ENCODE data around the gene SYF2. TPM values are rescaled to one million over a fixed set of nuclear protein-coding genes. Genes with fewer than 3 reads are reported as not detected.
A peak's percentile ranks its signal among the peaks of the same experiment; 100 is the strongest.
"Not testable (repeated sequence)": the region's sequence is repeated elsewhere in the genome, so short reads cannot be mapped to it uniquely, and the experiment has no call there.

SYF2 gene
- polyA plus RNA-seq, 1 donor, result 56.5 TPM

DNA sequence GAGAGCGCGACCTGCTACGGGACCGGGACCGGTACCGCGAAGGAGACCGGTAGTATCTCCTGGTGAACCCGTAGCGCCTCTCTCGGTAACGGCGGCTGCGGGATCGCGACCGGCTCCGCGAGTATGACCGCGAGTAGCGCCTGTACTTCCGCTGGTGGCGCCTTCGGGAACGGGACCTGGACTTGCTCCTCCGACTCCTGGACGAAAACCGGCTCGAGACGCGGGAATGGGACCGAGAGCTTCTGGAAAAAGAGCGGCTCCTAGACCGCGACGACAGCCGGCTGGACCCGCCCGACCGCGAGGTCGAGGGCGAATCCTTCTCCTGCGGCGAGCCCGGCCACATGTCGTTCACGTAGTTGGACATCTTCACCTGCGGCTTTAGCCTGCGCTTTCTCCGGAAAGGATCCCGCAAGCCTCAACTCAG, 14.3 kb upstream of the SYF2 start:
- no peak for DNase-seq (ENCODE audit: low read depth)

DNA sequence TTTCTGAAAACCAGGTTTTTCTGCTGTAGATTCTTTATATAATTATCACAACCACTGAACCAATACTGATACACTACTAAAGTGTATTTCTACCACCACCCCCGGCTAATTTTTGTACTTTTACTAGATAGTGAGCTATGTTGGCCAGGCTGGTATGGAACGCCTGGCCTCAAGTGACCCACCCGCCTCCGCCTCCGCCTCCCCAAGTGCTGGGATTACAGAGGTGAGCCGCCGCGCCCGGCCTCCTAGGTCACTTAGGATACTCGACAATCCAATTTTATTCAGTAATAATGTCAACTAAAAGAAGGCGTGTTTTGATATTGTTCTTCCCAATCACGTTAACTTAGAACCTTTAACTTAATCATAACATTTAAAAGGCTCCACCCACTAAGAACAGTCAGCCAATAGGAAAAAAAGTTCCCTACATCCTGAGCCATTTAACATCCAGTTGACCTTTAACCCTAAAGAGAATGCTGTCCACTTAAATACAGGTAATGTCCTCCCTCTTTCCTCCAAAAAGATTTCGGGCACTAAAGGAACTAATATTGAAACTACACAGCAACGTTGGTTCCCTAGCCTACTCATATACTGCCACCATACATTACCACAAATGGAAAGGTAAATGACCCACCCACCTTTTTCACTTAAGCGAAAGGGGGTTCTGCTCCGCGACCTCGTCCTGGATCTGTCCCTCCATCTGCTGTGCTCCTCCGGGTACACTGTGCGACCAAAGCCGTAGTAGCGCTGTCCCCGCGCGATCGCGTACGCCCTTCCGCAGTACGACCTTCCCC, 13.7 kb upstream of the SYF2 start:
- no peak for DNase-seq (ENCODE audit: low read depth)

DNA sequence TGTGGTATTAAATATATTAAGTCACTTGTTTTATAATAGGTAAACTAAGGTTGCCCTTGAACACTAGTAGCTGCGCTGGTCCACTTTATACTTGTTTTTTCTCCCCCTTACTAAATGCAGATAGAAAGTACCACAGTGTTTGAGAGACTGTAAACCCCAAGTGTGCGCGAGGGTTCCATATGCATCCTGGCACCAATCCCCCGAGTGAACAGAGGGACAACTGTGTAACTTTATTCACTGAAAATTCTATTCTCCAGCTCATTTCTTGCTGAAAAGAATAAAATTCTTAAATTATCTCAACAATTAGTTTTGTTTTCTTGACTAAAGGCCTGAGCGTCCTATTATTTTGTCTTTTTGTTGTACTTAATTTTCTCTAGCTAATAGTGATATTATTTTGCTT, 13.1 kb upstream of the SYF2 start:
- DNase-seq (ENCODE audit: low read depth), result no peak

DNA sequence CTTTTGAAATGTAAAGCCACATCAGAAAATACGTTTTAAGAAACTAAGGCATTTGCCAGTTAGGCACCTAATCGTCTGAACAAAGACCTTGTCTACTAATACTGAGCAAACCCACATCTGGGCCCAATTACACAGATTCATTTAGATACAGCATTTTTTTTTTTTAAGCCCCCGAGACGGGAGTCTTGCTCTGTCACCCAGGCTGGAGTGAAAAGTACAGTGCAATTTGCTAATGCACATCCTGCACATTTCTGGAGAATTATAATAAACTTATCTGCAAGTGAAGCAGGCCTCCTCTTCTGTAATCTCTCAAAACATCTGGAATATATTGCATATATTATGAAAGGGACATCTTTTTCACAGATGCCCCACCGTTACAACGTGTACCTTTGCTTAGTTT, 11.6 kb upstream of the SYF2 start:
- no peak for DNase-seq (ENCODE audit: low read depth)

DNA sequence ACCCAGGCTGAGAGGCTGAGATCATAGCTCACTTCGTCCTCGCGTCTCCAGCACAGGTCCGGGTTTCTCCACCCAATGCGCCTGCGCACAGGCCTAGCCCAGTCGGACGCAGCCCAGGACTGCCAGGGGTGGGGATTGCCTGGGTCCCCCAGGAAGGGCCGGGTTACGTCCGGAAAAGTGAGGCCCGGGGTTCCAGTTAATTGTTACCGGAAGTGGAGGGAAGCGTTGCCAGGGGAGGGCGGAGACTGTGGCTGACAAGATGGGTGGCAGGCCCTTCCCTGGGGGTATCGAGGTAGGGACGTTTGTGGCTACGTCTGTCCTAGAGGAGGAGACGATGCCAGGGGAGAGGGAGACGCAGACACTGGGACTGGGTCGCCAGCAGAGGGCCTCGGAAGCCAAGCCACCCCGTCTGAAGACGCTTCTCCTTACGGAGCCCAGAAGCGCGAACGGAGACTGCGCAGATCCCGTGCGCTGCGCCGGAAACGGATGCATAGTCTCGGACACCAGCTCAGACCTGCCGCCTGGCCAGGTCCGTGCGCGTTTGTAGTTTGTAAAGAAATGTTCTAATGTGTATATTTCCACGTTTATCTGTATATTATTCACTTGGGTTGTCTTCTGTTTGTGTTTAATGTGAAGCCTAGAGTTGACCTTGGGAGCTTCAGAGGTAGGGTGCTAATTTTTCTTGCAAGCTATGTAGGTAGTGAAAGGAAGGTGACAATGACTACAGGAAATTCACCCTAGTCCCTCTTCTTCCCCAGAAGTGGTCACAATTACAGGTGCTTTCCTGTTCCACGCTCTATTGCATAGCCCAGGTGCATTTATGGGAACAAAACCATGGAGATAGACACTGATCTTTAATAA, 7.6 kb upstream of the SYF2 start:
- DNase-seq (ENCODE audit: low read depth), result peak; percentile 83

DNA sequence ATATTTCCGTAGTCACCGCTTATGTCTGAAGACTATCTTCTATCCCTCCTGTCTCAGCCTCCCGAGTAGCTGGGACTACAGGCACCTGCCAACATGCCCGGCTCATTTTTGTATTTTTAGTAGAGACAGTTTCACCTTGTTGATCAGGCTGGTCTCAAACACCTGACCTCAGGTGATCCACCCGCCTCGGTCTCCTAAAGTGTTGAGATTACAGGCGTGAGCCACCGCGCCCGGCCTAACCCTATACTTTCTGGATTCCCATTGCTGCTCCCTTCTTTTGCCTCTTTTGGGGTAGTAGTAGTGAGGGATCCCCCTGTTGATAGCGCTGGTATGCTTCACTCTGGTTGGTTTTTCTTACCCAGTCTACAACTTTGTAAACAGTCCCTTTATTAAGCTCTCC, 5.7 kb upstream of the SYF2 start:
- no peak for DNase-seq (ENCODE audit: low read depth)

DNA sequence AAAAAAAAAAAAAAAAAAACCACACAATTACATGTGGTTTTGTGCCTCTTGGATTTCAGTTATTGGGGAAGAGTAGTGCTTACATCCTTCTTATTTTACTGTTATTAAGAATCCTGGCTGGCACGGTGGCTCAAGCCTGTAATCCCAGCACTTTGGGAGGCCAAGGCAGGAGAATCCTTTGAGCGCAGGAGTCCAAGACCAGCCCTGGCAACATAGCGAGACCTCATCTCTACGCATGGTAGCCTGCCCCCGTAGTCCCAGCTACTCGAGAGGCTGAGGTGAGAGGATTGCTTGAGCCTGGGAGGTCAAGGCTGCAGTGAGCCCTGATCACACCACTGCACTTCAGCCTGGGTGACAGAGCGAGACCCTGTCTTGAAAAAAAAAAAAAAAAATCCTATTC, 4.0 kb upstream of the SYF2 start:
- DNase-seq (ENCODE audit: low read depth), result not testable (repeated sequence)

DNA sequence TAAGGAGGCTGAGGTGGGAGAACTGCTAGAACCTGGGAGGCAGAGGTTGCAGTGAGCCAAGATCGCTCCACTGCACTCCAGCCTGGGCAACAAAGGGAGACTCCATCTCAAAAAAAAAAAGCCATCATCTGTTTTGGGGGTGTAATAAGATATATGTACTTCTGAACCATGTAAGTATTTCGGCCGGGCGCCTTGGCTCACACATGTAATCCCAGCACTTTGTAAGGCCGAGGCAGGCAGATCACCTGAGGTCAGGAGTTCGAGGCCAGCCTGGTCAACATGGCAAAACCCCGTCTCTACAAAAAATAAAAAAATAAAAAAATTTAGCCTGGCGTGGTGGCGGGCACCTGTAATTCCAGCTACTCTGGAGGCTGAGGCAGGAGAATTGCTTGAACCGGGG, 3.1 kb upstream of the SYF2 start:
- not testable (repeated sequence) for DNase-seq (ENCODE audit: low read depth)

DNA sequence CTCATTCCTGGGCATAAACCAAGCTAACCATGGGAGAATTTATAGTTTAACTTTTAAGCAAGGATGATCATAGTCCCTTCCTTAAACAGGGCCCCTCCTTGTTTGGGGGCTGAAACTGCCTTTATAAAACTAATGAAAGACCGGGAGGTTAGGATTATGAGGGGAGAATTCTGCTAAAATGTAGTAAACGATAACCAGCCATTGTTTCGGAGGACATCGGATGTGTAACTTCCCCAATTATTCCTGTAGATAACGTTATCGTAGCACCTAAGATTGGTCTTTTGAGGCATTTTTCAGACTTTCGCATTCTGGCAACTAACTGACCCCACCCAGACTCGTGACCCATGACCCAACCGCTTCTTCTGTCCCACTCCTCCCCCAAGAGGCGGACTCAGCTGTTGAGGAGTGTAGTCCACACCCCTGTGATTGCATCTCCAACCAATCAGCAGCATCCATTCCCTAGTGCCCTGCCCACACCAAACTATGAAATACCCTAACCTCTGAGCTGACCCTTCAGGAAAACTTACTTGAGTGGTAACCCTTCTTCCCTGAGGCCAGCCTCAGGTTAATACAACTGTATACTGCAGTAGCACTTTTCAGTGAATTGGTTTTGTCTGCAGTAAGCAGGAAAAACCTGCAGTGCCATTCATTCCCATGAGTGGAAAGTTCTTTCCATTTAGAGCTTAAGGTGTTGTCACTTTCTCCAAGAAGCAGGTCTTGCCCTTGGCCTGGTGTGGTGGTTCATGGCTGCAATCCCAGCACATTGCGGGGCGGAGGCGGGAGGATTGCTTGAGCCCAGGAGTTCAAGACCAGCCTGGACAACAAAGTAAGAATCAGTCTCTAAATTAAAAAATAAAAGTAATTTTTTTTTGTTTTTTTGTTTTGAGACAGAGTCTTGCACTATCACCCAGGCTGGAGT, 823 bp upstream of the SYF2 start:
- peak; percentile 63 for DNase-seq (ENCODE audit: low read depth)

DNA sequence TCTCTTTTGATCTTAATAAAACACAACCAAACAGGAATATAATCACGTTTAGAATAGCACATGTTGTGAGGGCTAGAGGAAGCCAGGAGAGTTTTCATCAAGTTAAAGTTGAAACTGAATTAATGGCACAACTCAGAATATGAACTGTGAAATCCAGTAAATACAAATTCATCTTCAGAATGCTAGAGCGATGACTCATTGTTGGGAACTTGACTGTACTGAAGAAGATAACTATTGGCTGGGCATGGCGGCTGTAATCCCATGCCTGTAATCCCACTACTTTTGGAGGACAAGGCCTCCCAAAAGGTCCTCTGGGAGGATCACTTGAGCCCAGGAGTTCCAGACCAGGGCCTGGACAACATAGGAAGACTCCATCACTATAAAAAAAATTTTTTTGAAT, 8.8 kb downstream of the SYF2 start:
- DNase-seq (ENCODE audit: low read depth), result no peak

DNA sequence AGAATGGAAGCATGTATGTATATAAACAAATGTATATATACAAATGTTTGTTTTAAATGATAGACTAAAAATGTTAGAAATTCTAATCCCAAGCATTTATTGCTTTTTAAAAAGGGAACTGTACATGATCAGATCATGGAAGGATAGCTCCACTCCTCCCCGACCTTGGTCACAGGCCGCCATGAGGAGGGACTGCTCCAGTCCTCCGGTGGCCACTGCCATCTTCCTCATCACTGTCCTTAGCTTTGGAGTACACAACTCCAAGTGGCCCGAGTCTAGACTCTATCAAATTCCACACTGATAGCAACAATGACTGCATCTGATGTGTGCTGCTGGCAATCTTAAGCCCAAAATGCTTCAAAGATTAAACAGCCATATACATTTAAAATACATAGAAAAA, 9.7 kb downstream of the SYF2 start:
- DNase-seq (ENCODE audit: low read depth), result no peak

DNA sequence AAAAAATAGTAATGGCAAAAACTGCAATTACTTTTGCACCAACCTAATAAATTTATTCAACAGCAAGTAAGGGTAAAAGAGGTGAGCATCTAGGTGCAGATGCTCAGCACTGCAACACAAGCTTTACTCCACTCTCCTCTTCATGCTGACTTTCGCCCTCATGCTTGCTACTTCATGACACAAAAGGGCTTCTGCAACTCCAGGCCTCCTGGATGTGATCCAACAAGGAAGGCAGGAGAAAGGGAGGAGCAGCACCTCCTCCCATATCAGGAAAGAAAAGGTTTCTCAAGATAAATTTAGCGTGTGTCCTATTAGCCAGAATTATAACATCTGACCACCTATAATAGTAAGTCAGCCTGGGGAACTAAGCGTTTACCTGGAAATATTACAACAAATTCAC, 11.6 kb downstream of the SYF2 start:
- DNase-seq (ENCODE audit: low read depth), result no peak

DNA sequence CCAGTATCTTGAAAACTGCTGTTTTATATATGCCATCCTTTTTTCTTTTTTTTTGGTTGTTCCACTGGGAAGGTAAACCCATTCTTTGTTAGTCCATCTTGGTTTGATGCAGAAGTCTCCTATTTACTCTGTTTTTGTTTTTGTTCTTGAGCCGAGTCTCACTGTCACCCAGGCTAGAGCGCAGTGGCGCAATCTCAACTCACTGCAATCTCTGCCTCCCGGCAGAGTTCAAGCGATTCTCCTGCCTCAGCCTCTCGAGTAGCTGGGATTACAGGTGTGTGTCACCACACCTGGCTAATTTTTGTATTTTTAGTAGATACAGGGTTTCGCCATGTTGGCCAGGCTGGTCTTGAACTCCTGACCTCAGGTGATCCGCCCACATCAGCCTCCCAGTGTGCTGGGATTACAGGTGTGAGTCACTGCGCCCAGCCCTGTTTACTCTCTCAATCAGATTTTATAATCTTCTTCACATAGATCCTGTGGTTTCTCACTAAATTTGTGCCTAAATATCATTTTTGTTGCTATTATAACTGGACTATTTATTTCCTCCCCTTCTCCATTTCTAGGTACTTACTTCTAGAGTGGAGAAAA, 12.5 kb downstream of the SYF2 start:
- DNase-seq (ENCODE audit: low read depth), result no peak

DNA sequence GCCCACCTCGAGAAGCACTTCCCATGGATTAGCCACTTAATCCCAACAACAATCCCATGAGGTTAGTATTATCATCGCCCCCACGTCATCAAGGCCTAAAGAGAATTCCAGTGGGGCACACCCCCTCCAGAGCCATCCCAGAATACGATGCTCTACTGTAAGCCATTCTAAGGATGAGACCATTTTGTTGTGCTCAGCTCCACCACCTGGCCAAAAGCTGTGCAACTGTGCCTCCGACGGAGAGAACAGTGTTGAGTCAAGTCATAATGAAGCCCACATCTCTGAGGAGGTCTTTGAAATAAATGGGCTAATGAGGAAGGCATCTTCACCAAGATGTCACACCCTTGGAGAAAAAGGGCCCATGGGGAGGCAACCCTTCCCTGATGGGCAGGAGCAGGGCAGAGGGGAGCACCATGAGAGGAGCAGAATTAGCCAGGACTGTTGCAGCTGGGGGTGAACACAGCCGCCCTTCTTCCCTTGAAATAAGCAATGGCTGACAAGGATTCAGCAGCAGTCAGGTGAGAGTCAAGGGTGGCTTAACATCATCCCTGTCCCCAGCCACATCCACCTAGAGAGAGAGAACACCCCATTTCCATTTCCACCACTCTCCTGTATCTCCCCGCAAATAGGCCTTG, 14.6 kb downstream of the SYF2 start:
- DNase-seq (ENCODE audit: low read depth), result no peak

DNA sequence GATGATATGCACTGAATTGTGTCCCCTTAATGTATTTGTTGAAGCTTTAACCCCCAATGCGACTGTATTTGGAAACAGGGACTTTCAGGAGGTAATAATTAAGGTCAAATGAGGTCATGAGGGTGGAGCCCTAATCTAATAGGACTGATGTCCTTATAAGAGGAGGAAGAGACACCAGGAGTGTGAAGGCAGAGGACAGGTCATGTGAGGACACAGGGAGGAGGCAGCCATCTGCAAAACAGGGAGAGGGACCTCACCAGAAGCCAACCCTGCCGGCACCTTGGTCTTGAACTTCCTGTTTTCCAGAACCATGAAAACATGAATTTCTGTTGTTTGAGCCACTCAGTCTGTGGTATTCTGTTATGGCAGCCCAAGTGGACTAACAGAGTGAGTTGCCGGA, 15.3 kb downstream of the SYF2 start:
- no peak for DNase-seq (ENCODE audit: low read depth)

DNA sequence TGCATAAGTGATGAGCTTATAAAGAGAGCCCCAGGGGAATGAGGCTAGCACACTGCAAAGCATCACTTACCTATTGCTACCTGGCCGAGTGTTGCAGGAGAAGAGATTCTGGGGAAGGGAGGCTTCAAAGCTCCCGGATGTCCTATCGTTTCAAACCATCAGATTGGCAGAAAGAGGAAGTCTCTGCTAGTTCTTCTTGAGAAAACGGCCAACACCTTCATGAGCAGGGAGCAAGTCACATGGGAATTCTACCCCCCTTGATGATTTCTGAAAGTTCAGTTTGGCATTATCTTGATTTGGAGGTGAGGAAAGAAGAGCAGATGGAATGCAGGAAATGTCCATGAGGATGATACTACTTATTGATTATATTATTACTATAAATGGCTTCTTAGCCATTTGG, 16.2 kb downstream of the SYF2 start:
- DNase-seq (ENCODE audit: low read depth), result no peak

DNA sequence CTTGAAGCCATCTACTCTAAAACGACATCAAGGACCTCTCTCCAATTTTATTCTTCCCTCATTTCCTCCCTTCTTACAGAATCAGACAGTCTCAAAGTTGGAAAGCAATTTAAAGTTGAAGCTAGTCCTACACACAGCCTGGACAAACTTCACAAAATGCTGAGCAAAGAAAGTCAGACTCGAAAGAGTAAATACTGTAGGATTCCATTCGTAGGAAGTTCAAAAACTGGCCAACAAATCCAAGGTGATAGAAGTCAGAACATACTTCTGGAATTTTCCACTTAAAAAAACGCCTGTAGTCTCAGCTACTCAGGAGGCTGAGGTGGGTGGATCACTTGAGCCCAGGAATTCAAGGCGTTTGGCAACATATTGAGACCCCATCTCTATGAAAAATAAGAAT, 19.6 kb downstream of the SYF2 start:
- DNase-seq (ENCODE audit: low read depth), result no peak

DNA sequence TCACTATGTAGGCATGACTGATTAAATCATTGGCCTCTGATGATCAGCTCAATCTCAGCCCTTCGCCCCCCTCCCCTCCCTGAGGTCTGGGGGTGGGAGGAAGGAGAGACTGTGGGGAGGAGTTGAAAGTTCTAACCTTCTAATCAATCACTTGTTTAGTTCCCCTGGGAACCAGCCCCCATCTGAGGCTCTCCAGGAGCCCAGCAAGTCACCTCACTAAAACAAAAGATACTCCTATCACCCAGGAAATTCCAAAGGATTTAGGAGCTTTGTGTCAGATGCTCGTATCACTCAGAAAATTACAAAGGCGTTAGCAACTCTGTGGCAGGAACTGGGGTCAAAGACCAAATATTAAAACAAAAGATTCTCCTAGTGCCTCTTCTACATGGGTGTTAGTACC, 21.6 kb downstream of the SYF2 start:
- no peak for DNase-seq (ENCODE audit: low read depth)

DNA sequence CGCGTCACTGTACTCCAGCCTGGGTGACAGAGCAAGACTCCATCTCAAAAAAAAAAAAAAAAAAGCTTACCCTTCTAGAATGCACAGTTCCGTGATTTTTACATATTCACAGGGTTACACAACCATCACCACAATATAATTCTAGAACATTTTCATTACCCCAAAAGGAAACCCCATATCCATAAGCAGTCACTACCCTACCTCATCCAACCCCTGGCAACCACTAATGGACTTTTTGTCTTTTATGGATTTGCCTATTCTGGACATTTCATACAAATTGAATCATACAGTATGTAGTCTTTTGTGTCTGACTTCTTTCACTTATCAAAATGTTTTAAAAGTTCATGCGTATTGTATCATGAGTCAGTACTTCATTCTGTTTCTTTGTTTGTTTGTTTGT, 22.8 kb downstream of the SYF2 start:
- no peak for DNase-seq (ENCODE audit: low read depth)

DNA sequence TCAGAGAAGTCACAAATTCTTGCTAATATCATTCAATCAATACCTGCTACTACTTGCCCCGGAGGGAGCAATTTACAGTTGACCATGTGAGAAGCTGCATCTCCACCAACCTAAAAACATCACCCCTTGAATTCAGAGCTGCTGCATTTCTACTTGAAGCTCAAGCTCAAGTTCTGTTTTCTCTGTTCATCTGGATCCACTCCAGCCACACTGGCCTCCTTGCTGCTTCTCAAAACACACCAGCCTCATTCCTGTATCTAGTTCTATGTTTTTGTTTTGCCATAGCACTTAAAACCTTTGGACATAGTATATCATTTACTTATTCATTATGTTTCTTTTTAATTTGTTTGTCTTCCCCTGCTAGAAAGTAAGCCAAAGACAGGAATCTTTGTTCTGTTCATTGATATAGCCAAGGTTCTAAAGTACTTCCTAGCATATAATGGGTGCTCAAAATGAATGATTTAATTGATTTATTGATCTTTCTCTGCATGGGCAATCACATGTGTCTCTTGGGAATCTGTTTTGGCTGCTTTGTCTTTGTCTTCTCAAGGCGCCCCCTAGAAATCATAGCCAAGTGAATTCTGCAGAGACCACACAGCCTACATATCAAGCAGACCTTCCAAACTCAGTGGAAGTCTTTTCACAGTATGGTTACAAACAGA, 23.6 kb downstream of the SYF2 start:
- no peak for DNase-seq (ENCODE audit: low read depth)

DNA sequence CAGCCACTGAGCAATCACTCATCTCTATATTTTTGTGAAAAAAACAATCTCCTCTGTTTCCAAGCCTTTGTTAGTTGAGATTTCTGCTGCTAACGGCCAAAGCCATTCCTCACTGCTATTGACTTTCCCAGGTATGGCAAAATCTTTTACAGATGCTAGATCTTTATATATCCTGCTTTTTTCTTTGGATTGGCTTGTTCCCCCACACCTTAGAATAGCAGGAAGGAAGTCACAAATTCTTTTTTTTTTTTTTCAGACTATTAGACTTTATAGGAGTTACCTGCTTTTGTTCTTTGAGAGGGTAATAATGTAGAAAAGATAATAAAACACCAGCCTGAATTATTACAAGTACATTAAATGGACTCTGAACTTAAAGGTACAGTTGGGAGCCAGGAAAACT, 24.2 kb downstream of the SYF2 start:
- DNase-seq (ENCODE audit: low read depth), result no peak
